CD4-positive, alpha-beta T cell (primary cell): ENCODE results near the gene PUM2. TPM values are rescaled to one million over a fixed set of nuclear protein-coding genes. Genes with fewer than 3 reads are reported as not detected.

Experiments used
- ATAC-seq: fragments of 200-7000 bp; cut with Tn5 transposase; one replicate; pipeline ENCODE4 v1.10.0; 2022; ENCODE audit warnings: mild to moderate bottlenecking; ENCODE audit not compliant: poor library complexity
- CTCF ChIA-PET: fragments of 350-600 bp; sonication (Branson Sonifier 250); formaldehyde crosslinking; loops from one replicate; lab custom pipeline; 2021; ENCODE audit warnings: antibody characterized with exemption, inconsistent platforms; lab: Charles Lee
- POLR2A ChIA-PET: fragments of 350-600 bp; sonication (Branson Sonifier 250); formaldehyde crosslinking; loops from one replicate; lab custom pipeline; 2021; ENCODE audit warnings: antibody characterized with exemption, inconsistent platforms; lab: Charles Lee
- DNase-seq, 14 experiments: peaks; one replicate each; pipeline ENCODE4 v3.0.0-alpha.2; 2013 to 2020; ENCODE audit warnings: mixed read lengths in 2 of 14
- H3K27ac ChIP-seq, 2 donors: one replicate each; pipeline versions ENCODE4 v1.5.1 to v1.7.0; 2013; ENCODE audit warnings: low read length in 2 of 2, low read depth in 1 of 2, mild to moderate bottlenecking in 1 of 2
- H3K27me3 ChIP-seq, 2 experiments: 1 replicate in 1 of 2; 2 replicates in 1 of 2; pipeline versions ENCODE4 v1.6.1 to v1.7.0; 2013; ENCODE audit warnings: low read length in 2 of 2, control low read depth in 1 of 2, mild to moderate bottlenecking in 1 of 2, moderate library complexity in 1 of 2; ENCODE audit not compliant: insufficient read depth in 2 of 2, control insufficient read depth in 1 of 2
- H3K36me3 ChIP-seq: one replicate; pipeline ENCODE4 v1.6.1; 2013; ENCODE audit warnings: low read length, control low read depth; ENCODE audit not compliant: insufficient read depth
- H3K4me1 ChIP-seq: one replicate; pipeline ENCODE4 v1.6.1; 2013; ENCODE audit warnings: low read length, control low read depth; ENCODE audit not compliant: insufficient read depth
- H3K4me3 ChIP-seq: one replicate; pipeline ENCODE4 v1.5.1; 2013; ENCODE audit warnings: mild to moderate bottlenecking, low read length, moderate library complexity
- H3K9me3 ChIP-seq, 2 experiments: 1 replicate in 1 of 2; 2 replicates in 1 of 2; pipeline versions ENCODE4 v1.6.1 to v1.7.0; 2013; ENCODE audit warnings: low read length in 2 of 2, mild to moderate bottlenecking in 2 of 2, control low read depth in 1 of 2, moderate library complexity in 1 of 2; ENCODE audit not compliant: control insufficient read depth in 1 of 2, insufficient read depth in 1 of 2
- H3K27ac Mint-ChIP-seq: one replicate; pipeline ENCODE4 v1.8.0; 2020; ENCODE audit warnings: mixed read lengths
- H3K27me3 Mint-ChIP-seq: one replicate; pipeline ENCODE4 v1.8.0; 2021; ENCODE audit warnings: mixed read lengths
- H3K36me3 Mint-ChIP-seq: one replicate; pipeline ENCODE4 v1.8.0; 2021; ENCODE audit warnings: low read depth, mixed read lengths
- H3K4me1 Mint-ChIP-seq: one replicate; pipeline ENCODE4 v1.8.0; 2021; ENCODE audit warnings: low read depth, mixed read lengths
- H3K4me3 Mint-ChIP-seq: one replicate; pipeline ENCODE4 v1.8.0; 2020; ENCODE audit warnings: mild to moderate bottlenecking, mixed read lengths
- H3K9me3 Mint-ChIP-seq: one replicate; pipeline ENCODE4 v1.8.0; 2020; ENCODE audit warnings: mixed read lengths
- CTCF ChIP-seq: fragments of 200-600 bp; IDR thresholded peaks from one replicate; pipeline ENCODE4 v1.8.0; 2022; ENCODE audit warnings: antibody characterized with exemption, mild to moderate bottlenecking
- intact Hi-C, 2 experiments: fragments of 100-400 bp; cut with DNase I in 1 of 2; cut with micrococcal nuclease in 1 of 2; formaldehyde crosslinking; loops; one replicate each; pipeline versions ENCODE4 v1.15.1 to v1.9.0; 2023 to 2025; cut with DNase I, micrococcal nuclease
- total RNA-seq, 174 experiments: library from RNA in 2 of 174; stranded (reverse) in 2 of 174; gene quantifications; one replicate each; pipeline ENCODE4 v1.2.3 and lab custom pipeline; 2021 to 2026

The PUM2 gene
- total RNA-seq, 2 experiments from 2014 or later = 94.9 to 95.4 TPM

GRCh38 chr2:20371323-20372025, 20.8 kb upstream of the PUM2 start:
- ATAC-seq = no peak
- H3K4me1 ChIP-seq = no peaks in the 10 kb centered on the region
- no peaks in the 10 kb centered on the region for H3K4me1 Mint-ChIP-seq
- no peaks in the 10 kb centered on the region for H3K36me3 ChIP-seq
- H3K27ac Mint-ChIP-seq = no peak overlapping the region
- no peaks in the 10 kb centered on the region for H3K9me3 ChIP-seq
- peaks cover 7% of the 10 kb centered on the region for H3K27me3 Mint-ChIP-seq
- no peak overlapping the region for H3K4me3 ChIP-seq
- TF ChIP-seq CTCF = no peak
- H3K27me3 ChIP-seq = no peaks in the 10 kb centered on the region
- no peaks in the 10 kb centered on the region for H3K9me3 Mint-ChIP-seq
- no peak overlapping the region for H3K4me3 Mint-ChIP-seq
- no peaks in the 10 kb centered on the region for H3K36me3 Mint-ChIP-seq
- no peak for DNase-seq
- intact Hi-C loops = no loop called here
- H3K27ac ChIP-seq = no peak overlapping the region
- ChIA-PET POLR2A (no interaction called here), CTCF (no interaction called here)

- no peak for TF ChIP-seq CTCF
- ChIA-PET POLR2A (no interaction called here), CTCF (no interaction called here)
- H3K4me3 Mint-ChIP-seq = no peak overlapping the region
- no peaks in the 10 kb centered on the region for H3K9me3 Mint-ChIP-seq
- H3K36me3 Mint-ChIP-seq = no peaks in the 10 kb centered on the region
- Histone ChIP-seq H3K4me3 (no peak overlapping the region), H3K36me3 (no peaks in the 10 kb centered on the region), H3K4me1 (no peaks in the 10 kb centered on the region), H3K9me3 (no peaks in the 10 kb centered on the region), H3K27me3 (no peaks in the 10 kb centered on the region), H3K27ac (no peak overlapping the region)
- no peaks in the 10 kb centered on the region for H3K4me1 Mint-ChIP-seq
- DNase-seq (no peak), ATAC-seq (no peak)
- H3K27me3 Mint-ChIP-seq = peaks cover 7% of the 10 kb centered on the region
- intact Hi-C loops = no loop called here
- no peak overlapping the region for H3K27ac Mint-ChIP-seq
Measured at GRCh38 chr2:20370191-20370590, 19.5 kb upstream of the PUM2 start.

GRCh38 chr2:20369366-20369765, 18.7 kb upstream of the PUM2 start:
- H3K9me3 Mint-ChIP-seq = no peaks in the 10 kb centered on the region
- no peaks in the 10 kb centered on the region for H3K36me3 Mint-ChIP-seq
- ChIA-PET CTCF (no interaction called here), POLR2A (interaction anchor here (0.6 kb wide), 1 partner anchor 206 kb away, joined by 3 read pairs; no protein-coding TSS in a partner anchor)
- Histone ChIP-seq H3K36me3 (no peaks in the 10 kb centered on the region), H3K9me3 (no peaks in the 10 kb centered on the region), H3K27me3 (no peaks in the 10 kb centered on the region), H3K4me1 (no peaks in the 10 kb centered on the region), H3K27ac (no peak overlapping the region), H3K4me3 (no peak overlapping the region)
- DNase-seq (no peak), ATAC-seq (no peak)
- no peak overlapping the region for H3K27ac Mint-ChIP-seq
- intact Hi-C loops = no loop called here
- no peaks in the 10 kb centered on the region for H3K4me1 Mint-ChIP-seq
- H3K4me3 Mint-ChIP-seq = no peak overlapping the region
- no peak for TF ChIP-seq CTCF
- H3K27me3 Mint-ChIP-seq = peaks cover 7% of the 10 kb centered on the region
